GM23338 (cell line): ENCODE data around the gene LRRC38. TPM values are rescaled to one million over a fixed set of nuclear protein-coding genes. Genes with fewer than 3 reads are reported as not detected.
A peak's percentile ranks its signal among the peaks of the same experiment; 100 is the strongest.

Experiments used
- ATAC-seq: fragments of 200-7000 bp; cut with Tn5 transposase; 3 replicates; pipeline ENCODE4 v1.9.1; 2020
- DNase-seq: peaks from one replicate; pipeline ENCODE4 v3.0.0-alpha.2; 2015; ENCODE audit warnings: low spot score
- H2AFZ ChIP-seq: fragments of 200-600 bp; sonication (generic); 2 replicates; pipeline ENCODE4 v1.8.0; 2016; ENCODE audit warnings: antibody characterized with exemption, mild to moderate bottlenecking, moderate library complexity
- H3F3A ChIP-seq: fragments of 200-600 bp; sonication (generic); replicated peaks from 2 replicates; pipeline ENCODE4 v1.8.0; 2017; ENCODE audit warnings: antibody characterized with exemption, mixed run types, low read depth
- H3K27ac ChIP-seq: fragments of 200-600 bp; sonication (generic); 2 replicates; pipeline ENCODE4 v1.6.1; 2016; ENCODE audit warnings: low read depth
- H3K27me3 ChIP-seq: fragments of 200-600 bp; sonication (generic); 2 replicates; pipeline ENCODE4 v1.8.0; 2016; ENCODE audit warnings: mild to moderate bottlenecking, mixed run types, moderate library complexity; ENCODE audit not compliant: insufficient read depth
- H3K36me3 ChIP-seq: fragments of 200-600 bp; sonication (generic); 2 replicates; pipeline ENCODE4 v1.8.0; 2016; ENCODE audit warnings: mild to moderate bottlenecking; ENCODE audit not compliant: insufficient read depth
- H3K4me1 ChIP-seq: fragments of 200-600 bp; sonication (generic); 2 replicates; pipeline ENCODE4 v1.8.0; 2016; ENCODE audit warnings: mild to moderate bottlenecking, moderate library complexity; ENCODE audit not compliant: insufficient read depth
- H3K4me2 ChIP-seq: fragments of 200-600 bp; sonication (generic); 2 replicates; pipeline ENCODE4 v1.7.1; 2017; ENCODE audit warnings: mixed run types
- H3K4me3 ChIP-seq: fragments of 200-600 bp; sonication (generic); 2 replicates; pipeline ENCODE4 v1.6.1; 2016; ENCODE audit warnings: mixed run types
- H3K79me2 ChIP-seq: fragments of 200-600 bp; sonication (generic); replicated peaks from 2 replicates; pipeline ENCODE4 v1.8.0; 2017; ENCODE audit warnings: mild to moderate bottlenecking; ENCODE audit not compliant: insufficient read depth
- H3K9me2 ChIP-seq: fragments of 200-600 bp; sonication (generic); 2 replicates; pipeline ENCODE4 v1.8.0; 2017; ENCODE audit not compliant: insufficient read depth
- H4K20me1 ChIP-seq: fragments of 200-600 bp; sonication (generic); replicated peaks from 2 replicates; pipeline ENCODE4 v1.8.0; 2017; ENCODE audit warnings: mild to moderate bottlenecking; ENCODE audit not compliant: insufficient read depth
- H3K27ac Mint-ChIP-seq: 2 replicates; pipeline ENCODE4 v1.8.0; 2020; ENCODE audit warnings: inconsistent platforms, mild to moderate bottlenecking, moderate library complexity, mixed read lengths
- H3K27me3 Mint-ChIP-seq: 3 replicates; pipeline ENCODE4 v1.8.0; 2022; ENCODE audit warnings: low read depth, mild to moderate bottlenecking, moderate library complexity, mixed read lengths, inconsistent platforms; ENCODE audit not compliant: insufficient read depth, poor library complexity
- H3K36me3 Mint-ChIP-seq: 3 replicates; pipeline ENCODE4 v1.8.0; 2021; ENCODE audit warnings: low read depth, mild to moderate bottlenecking, inconsistent platforms, moderate library complexity, mixed read lengths
- H3K4me1 Mint-ChIP-seq: 3 replicates; pipeline ENCODE4 v1.8.0; 2020; ENCODE audit warnings: mild to moderate bottlenecking, inconsistent platforms, mixed read lengths
- H3K4me3 Mint-ChIP-seq: 3 replicates; pipeline ENCODE4 v1.8.0; 2021; ENCODE audit warnings: moderate library complexity, mild to moderate bottlenecking, inconsistent platforms, mixed read lengths
- H3K9me3 Mint-ChIP-seq: 3 replicates; pipeline ENCODE4 v1.8.0; 2020; ENCODE audit warnings: moderate library complexity, mild to moderate bottlenecking, inconsistent platforms, mixed read lengths
- EZH2phosphoT487 ChIP-seq: fragments of 200-600 bp; sonication (generic); IDR thresholded peaks from one replicate; pipeline ENCODE4 v1.8.1; 2018; ENCODE audit warnings: antibody characterized with exemption; ENCODE audit not compliant: unreplicated experiment
- JUNB ChIP-seq: IDR thresholded peaks from one replicate; pipeline ENCODE4 v1.6.1; 2016; ENCODE audit warnings: antibody characterized with exemption; ENCODE audit not compliant: unreplicated experiment
- NANOG ChIP-seq: IDR thresholded peaks from 2 replicates; pipeline ENCODE4 v1.6.1; 2016; ENCODE audit warnings: antibody characterized with exemption, borderline replicate concordance
- POLR2AphosphoS5 ChIP-seq: IDR thresholded peaks from 2 replicates; pipeline ENCODE4 v1.6.1; 2016; ENCODE audit warnings: antibody characterized with exemption, low read depth
- ZNF114 ChIP-seq: fragments of 250-450 bp; sonication (Bioruptor Pico); IDR thresholded peaks from 2 replicates; pipeline ENCODE4 v1.5.0; 2020; ENCODE audit warnings: mild to moderate bottlenecking, moderate library complexity
- ZNF331 ChIP-seq: fragments of 250-450 bp; sonication (Bioruptor Pico); IDR thresholded peaks from 2 replicates; pipeline ENCODE4 v1.5.0; 2020; ENCODE audit warnings: low read depth, mild to moderate bottlenecking, moderate library complexity
- polyA plus RNA-seq: library from polyadenylated mRNA; unstranded; fragments of >200 nt; fragmentation: Nextera tagmentation; extraction: Ambion mirVana; gene quantifications from 2 replicates; pipeline ENCODE4 v1.2.1, GENCODE V29; 2016
- total RNA-seq: library from RNA; depleted of rRNA; stranded (reverse); fragments of >200 nt; shearing (Covaris generic); gene quantifications from 2 replicates; pipeline ENCODE4 v1.2.3, GENCODE V29; 2014
- TF ChIP-seq, protein P1 (sequence below): fragments of 250-450 bp; sonication (Bioruptor Pico); IDR thresholded peaks from 2 replicates; pipeline ENCODE4 v1.5.0; 2020; ENCODE audit warnings: mild to moderate bottlenecking, moderate library complexity
- TF ChIP-seq, protein P2 (sequence below), 2 experiments: fragments of 200-600 bp in 1 of 2; sonication (generic) in 1 of 2; conservative IDR thresholded peaks; 2 replicates each; pipeline versions ENCODE4 v1.5.1 to v1.6.1; 2016 to 2017; ENCODE audit warnings: antibody characterized with exemption in 2 of 2, low read depth in 2 of 2, mild to moderate bottlenecking in 2 of 2, moderate library complexity in 1 of 2
- TF ChIP-seq, protein P3 (sequence below): IDR thresholded peaks from one replicate; pipeline ENCODE4 v1.6.1; 2018; ENCODE audit warnings: antibody characterized with exemption; ENCODE audit not compliant: unreplicated experiment

Gene LRRC38
- total and polyA plus RNA-seq, 2 experiments from 2014 or later = 0.17 TPM; not detected in 1

DNA sequence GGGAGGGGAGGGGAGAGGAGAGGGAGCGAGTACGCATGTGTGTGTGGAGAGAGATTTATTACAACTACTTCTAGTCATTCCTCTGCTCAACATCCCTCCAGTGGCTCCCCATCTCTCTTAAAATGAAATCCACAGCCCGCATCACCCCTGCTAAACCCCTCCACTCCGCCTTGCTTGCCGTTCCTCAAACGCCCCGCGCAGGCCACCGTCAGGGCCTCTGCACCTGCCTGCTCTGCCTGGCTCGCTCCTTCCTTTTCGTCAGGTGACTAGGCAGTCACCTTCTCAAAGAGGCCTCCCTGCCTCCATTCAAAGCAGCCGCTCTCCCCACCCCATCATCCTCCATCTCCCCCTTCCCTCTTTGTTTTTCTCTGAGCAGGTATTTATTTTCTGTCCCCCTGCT lies 29.9 kb downstream of the LRRC38 start:
- no peaks in the 10 kb centered on the region for H3K4me1 ChIP-seq
- Mint-ChIP-seq H3K27me3 (peaks cover 8% of the 10 kb centered on the region), H3K27ac (no peak overlapping the region), H3K4me1 (no peaks in the 10 kb centered on the region), H3K36me3 (no peaks in the 10 kb centered on the region), H3K9me3 (peaks cover 7% of the 10 kb centered on the region; the same call in 2 of the 3 replicates), H3K4me3 (no peak overlapping the region)
- no peaks in the 10 kb centered on the region for H4K20me1 ChIP-seq
- peak overlapping the region; percentile 32; the same call in 1 of the 2 replicates for H2AFZ ChIP-seq
- H3K27me3 ChIP-seq = no peaks in the 10 kb centered on the region
- ATAC-seq (no peak; the same call in 2 of the 3 replicates), DNase-seq (no peak)
- TF ChIP-seq POLR2AphosphoS5 (no peak), EZH2phosphoT487 (no peak), NANOG (no peak), JUNB (no peak)
- TF ChIP-seq, protein P1, sequence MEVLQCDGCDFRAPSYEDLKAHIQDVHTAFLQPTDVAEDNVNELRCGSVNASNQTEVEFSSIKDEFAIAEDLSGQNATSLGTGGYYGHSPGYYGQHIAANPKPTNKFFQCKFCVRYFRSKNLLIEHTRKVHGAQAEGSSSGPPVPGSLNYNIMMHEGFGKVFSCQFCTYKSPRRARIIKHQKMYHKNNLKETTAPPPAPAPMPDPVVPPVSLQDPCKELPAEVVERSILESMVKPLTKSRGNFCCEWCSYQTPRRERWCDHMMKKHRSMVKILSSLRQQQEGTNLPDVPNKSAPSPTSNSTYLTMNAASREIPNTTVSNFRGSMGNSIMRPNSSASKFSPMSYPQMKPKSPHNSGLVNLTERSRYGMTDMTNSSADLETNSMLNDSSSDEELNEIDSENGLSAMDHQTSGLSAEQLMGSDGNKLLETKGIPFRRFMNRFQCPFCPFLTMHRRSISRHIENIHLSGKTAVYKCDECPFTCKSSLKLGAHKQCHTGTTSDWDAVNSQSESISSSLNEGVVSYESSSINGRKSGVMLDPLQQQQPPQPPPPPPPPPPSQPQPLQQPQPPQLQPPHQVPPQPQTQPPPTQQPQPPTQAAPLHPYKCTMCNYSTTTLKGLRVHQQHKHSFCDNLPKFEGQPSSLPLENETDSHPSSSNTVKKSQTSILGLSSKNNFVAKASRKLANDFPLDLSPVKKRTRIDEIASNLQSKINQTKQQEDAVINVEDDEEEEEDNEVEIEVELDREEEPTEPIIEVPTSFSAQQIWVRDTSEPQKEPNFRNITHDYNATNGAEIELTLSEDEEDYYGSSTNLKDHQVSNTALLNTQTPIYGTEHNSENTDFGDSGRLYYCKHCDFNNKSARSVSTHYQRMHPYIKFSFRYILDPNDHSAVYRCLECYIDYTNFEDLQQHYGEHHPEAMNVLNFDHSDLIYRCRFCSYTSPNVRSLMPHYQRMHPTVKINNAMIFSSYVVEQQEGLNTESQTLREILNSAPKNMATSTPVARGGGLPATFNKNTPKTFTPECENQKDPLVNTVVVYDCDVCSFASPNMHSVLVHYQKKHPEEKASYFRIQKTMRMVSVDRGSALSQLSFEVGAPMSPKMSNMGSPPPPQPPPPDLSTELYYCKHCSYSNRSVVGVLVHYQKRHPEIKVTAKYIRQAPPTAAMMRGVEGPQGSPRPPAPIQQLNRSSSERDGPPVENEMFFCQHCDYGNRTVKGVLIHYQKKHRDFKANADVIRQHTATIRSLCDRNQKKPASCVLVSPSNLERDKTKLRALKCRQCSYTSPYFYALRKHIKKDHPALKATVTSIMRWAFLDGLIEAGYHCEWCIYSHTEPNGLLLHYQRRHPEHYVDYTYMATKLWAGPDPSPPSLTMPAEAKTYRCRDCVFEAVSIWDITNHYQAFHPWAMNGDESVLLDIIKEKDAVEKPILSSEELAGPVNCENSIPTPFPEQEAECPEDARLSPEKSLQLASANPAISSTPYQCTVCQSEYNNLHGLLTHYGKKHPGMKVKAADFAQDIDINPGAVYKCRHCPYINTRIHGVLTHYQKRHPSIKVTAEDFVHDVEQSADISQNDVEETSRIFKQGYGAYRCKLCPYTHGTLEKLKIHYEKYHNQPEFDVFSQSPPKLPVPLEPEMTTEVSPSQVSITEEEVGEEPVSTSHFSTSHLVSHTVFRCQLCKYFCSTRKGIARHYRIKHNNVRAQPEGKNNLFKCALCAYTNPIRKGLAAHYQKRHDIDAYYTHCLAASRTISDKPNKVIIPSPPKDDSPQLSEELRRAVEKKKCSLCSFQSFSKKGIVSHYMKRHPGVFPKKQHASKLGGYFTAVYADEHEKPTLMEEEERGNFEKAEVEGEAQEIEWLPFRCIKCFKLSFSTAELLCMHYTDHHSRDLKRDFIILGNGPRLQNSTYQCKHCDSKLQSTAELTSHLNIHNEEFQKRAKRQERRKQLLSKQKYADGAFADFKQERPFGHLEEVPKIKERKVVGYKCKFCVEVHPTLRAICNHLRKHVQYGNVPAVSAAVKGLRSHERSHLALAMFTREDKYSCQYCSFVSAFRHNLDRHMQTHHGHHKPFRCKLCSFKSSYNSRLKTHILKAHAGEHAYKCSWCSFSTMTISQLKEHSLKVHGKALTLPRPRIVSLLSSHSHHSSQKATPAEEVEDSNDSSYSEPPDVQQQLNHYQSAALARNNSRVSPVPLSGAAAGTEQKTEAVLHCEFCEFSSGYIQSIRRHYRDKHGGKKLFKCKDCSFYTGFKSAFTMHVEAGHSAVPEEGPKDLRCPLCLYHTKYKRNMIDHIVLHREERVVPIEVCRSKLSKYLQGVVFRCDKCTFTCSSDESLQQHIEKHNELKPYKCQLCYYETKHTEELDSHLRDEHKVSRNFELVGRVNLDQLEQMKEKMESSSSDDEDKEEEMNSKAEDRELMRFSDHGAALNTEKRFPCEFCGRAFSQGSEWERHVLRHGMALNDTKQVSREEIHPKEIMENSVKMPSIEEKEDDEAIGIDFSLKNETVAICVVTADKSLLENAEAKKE (CRISPR knock-in tag) = no peak
- H3K9me2 ChIP-seq = no peaks in the 10 kb centered on the region
- H3K27ac ChIP-seq = no peak overlapping the region
- no peak overlapping the region for H3K4me2 ChIP-seq
- no peaks in the 10 kb centered on the region for H3K79me2 ChIP-seq
- H3F3A ChIP-seq = no peaks in the 10 kb centered on the region
- H3K4me3 ChIP-seq = no peak overlapping the region
- no peaks in the 10 kb centered on the region for H3K36me3 ChIP-seq

DNA sequence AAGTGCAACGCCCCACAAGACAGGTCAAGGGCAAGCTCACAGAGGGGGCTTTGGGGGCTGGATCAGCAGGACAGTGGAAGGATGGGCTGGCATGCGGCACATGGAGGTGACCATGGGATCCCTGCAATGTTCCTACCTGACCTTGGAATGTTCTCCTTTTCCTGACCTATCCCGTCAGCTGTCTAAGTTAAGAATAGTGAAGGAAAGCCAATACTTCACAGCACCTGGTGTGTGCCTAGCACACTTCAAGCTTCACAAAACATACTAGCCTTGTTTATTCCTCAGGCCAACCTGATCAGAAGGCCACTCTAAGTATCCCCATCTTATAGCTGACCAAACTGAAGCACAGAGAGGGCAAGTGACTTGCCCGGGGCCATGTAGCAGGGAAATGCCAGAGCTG lies 31.2 kb downstream of the LRRC38 start:
- Histone ChIP-seq H3K4me3 (no peak overlapping the region), H3K27ac (no peak overlapping the region), H3K79me2 (no peaks in the 10 kb centered on the region), H3K4me1 (no peaks in the 10 kb centered on the region), H2AFZ (no peak overlapping the region), H3K27me3 (no peaks in the 10 kb centered on the region), H3F3A (no peaks in the 10 kb centered on the region), H3K4me2 (no peak overlapping the region), H3K36me3 (no peaks in the 10 kb centered on the region), H4K20me1 (no peaks in the 10 kb centered on the region), H3K9me2 (no peaks in the 10 kb centered on the region)
- Mint-ChIP-seq H3K4me3 (no peak overlapping the region), H3K27ac (no peak overlapping the region), H3K27me3 (peaks cover 9% of the 10 kb centered on the region), H3K36me3 (no peaks in the 10 kb centered on the region), H3K9me3 (peaks cover 13% of the 10 kb centered on the region; the same call in 2 of the 3 replicates), H3K4me1 (no peaks in the 10 kb centered on the region)
- no peak for DNase-seq
- TF ChIP-seq ZNF331 (CRISPR knock-in tag) = no peak
- TF ChIP-seq, protein P2, sequence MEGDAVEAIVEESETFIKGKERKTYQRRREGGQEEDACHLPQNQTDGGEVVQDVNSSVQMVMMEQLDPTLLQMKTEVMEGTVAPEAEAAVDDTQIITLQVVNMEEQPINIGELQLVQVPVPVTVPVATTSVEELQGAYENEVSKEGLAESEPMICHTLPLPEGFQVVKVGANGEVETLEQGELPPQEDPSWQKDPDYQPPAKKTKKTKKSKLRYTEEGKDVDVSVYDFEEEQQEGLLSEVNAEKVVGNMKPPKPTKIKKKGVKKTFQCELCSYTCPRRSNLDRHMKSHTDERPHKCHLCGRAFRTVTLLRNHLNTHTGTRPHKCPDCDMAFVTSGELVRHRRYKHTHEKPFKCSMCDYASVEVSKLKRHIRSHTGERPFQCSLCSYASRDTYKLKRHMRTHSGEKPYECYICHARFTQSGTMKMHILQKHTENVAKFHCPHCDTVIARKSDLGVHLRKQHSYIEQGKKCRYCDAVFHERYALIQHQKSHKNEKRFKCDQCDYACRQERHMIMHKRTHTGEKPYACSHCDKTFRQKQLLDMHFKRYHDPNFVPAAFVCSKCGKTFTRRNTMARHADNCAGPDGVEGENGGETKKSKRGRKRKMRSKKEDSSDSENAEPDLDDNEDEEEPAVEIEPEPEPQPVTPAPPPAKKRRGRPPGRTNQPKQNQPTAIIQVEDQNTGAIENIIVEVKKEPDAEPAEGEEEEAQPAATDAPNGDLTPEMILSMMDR (conservative IDR thresholded peaks at IDR 0.05; ENCODE audit: low read depth in 2 of 2) = no peak
- TF ChIP-seq ZNF114 (CRISPR knock-in tag) = no peak
- TF ChIP-seq, protein P3, sequence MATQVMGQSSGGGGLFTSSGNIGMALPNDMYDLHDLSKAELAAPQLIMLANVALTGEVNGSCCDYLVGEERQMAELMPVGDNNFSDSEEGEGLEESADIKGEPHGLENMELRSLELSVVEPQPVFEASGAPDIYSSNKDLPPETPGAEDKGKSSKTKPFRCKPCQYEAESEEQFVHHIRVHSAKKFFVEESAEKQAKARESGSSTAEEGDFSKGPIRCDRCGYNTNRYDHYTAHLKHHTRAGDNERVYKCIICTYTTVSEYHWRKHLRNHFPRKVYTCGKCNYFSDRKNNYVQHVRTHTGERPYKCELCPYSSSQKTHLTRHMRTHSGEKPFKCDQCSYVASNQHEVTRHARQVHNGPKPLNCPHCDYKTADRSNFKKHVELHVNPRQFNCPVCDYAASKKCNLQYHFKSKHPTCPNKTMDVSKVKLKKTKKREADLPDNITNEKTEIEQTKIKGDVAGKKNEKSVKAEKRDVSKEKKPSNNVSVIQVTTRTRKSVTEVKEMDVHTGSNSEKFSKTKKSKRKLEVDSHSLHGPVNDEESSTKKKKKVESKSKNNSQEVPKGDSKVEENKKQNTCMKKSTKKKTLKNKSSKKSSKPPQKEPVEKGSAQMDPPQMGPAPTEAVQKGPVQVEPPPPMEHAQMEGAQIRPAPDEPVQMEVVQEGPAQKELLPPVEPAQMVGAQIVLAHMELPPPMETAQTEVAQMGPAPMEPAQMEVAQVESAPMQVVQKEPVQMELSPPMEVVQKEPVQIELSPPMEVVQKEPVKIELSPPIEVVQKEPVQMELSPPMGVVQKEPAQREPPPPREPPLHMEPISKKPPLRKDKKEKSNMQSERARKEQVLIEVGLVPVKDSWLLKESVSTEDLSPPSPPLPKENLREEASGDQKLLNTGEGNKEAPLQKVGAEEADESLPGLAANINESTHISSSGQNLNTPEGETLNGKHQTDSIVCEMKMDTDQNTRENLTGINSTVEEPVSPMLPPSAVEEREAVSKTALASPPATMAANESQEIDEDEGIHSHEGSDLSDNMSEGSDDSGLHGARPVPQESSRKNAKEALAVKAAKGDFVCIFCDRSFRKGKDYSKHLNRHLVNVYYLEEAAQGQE = no peak
- no peak for ATAC-seq
